NCI-H524 treated with DMSO at 0.1 percent for 48 hours (cell line): ENCODE measurements around the gene RHEBL1.

ENCODE experiments used
- DNase-seq: peaks from one replicate; lab custom pipeline; 2025; lab: John Stamatoyannopoulos, UW

RHEBL1 gene

DNA sequence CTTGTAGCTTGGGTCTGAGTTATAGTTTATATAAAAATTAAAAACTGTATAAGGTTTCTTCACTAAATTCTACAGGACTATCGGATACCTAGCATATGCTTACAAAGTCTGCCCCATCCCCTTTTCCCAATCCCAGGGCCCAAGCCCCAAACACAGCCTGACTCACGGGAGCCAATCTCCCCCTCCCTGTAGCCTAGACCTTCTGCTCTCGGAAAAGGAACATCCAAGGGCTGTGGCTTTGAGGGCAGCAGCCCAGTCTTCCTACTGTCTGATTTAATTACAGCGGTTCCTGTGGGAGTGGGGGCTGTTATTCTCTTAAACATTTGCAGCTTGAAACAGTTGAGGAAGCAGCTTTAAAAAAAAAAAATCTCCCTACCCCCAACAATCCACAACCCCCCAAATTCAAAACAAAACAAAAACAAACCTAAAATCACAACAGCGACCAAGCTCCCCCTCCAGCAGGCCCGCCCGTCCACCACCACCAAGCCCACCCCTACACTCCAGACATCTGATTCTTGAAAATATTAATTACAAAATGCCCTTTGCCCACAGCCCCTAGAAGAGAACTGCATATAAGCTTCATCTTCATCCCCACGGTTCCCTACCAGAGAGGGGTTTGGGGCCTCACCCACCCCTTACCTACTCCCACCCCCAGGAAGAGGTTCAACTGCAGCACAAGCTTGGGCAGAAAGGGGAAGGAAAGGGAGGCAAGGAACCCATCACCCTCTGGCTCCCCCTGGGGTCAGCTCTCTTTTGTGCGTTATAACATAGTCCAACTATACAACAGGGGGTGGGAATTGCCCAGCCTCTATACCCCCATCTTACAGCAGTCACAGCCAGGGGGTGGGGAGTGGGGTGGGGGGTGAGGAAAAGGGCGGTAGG, 50.1 kb downstream of the RHEBL1 start:
- DNase-seq = peak; percentile 6

DNA sequence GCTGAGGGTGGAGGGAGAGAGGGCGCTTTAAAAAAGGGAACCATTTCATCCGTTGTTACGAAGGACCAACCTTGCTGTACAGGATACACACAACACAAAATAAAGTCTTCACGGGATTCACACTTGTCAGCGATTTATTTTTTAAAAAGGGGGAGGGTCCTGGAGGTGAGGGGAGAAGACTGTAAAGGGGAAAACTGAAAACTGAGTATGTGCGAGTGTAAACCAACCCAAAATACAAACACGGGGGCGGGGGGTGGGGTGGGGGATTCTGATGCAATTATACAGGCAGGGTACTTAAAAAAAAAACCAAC, 50.7 kb downstream of the RHEBL1 start:
- DNase-seq = no peak

GRCh38 chr12:49018261-49019119, 51.3 kb downstream of the RHEBL1 start, which contains the start of gene PRKAG1:
Gene PRKAG1, minus strand, starts transcription at chr12:49018776. Its CDS starts 36 bp downstream, at chr12:49018740.
- peak; percentile 72 for DNase-seq

DNA sequence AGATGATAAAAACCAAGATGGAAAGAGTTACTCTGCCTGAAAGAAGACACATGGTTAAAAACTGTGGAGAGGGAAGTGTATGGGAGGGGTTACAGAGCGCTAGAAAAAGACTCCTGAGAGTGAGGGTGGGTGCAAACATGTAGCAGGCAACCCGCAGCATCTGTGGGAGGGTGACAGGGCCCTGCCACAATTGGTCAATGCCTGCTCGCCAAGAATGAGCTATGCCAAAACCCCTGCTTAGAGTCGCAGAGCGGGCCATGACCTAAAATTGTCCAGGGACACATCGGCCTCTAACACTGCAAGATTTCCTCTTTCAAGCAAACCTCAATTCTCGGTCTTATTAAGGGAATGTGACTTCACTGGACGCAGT, 51.9 kb downstream of the RHEBL1 start:
- no peak for DNase-seq

- no peak for DNase-seq
These were observed 54.6 kb downstream of the RHEBL1 start for GRCh38 chr12:49015196-49015595.
